Measurements from ENCODE around the gene HBG2.

The HBG2 gene

GRCh38 chr11:5239046-5239445 lies 15.5 kb downstream of the HBG2 start:
- Histone ChIP-seq H3K36me3 (replicated peaks; ENCODE audit: insufficient read depth, low read length) (no peaks in the 10 kb centered on the region), H3K79me2 (ENCODE audit: low read length) (no peaks in the 10 kb centered on the region), H3K9me3 (replicated peaks; ENCODE audit: insufficient read depth, low read length) (no peaks in the 10 kb centered on the region), H3F3A (ENCODE audit: insufficient read depth, low read length) (peaks cover 7% of the 10 kb centered on the region), H3K9ac (ENCODE audit: low read length) (no peak overlapping the region), H3K9me2 (replicated peaks; ENCODE audit: insufficient read depth, low read length) (no peaks in the 10 kb centered on the region), H3K4me2 (ENCODE audit: low read depth, low read length) (no peak overlapping the region), H3K27me3 (replicated peaks; ENCODE audit: insufficient read depth, low read length) (no peaks in the 10 kb centered on the region), H3K4me1 (ENCODE audit: low read length) (peaks cover 34% of the 10 kb centered on the region), H3K4me3 (ENCODE audit: low read length) (no peak overlapping the region), H2AFZ (ENCODE audit: low read length) (no peak overlapping the region), H3K27ac (ENCODE audit: low read length) (no peak overlapping the region), H4K20me1 (ENCODE audit: insufficient read depth, low read length) (no peaks in the 10 kb centered on the region)
- DNase-seq = no peak
- TF ChIP-seq EZH2 (optimal IDR thresholded peaks at IDR 0.05; ENCODE audit: low read depth, low read length) (no peak), EZH2phosphoT487 (IDR thresholded peaks at IDR 0.05; ENCODE audit: low read length) (no peak), CTCF (IDR thresholded peaks at IDR 0.05; ENCODE audit: low read length) (no peak)

- Histone ChIP-seq H3K9me2 (replicated peaks; ENCODE audit: insufficient read depth, low read length) (no peaks in the 10 kb centered on the region), H3K79me2 (ENCODE audit: low read length) (peaks cover 1% of the 10 kb centered on the region), H3K36me3 (replicated peaks; ENCODE audit: insufficient read depth, low read length) (no peaks in the 10 kb centered on the region), H3K4me2 (ENCODE audit: low read depth, low read length) (no peak overlapping the region), H3K27me3 (replicated peaks; ENCODE audit: insufficient read depth, low read length) (no peaks in the 10 kb centered on the region), H3K27ac (ENCODE audit: low read length) (no peak overlapping the region), H3F3A (ENCODE audit: insufficient read depth, low read length) (peaks cover 12% of the 10 kb centered on the region), H3K9ac (ENCODE audit: low read length) (no peak overlapping the region), H3K4me1 (ENCODE audit: low read length) (peaks cover 38% of the 10 kb centered on the region), H3K9me3 (replicated peaks; ENCODE audit: insufficient read depth, low read length) (no peaks in the 10 kb centered on the region), H2AFZ (ENCODE audit: low read length) (no peak overlapping the region), H4K20me1 (ENCODE audit: insufficient read depth, low read length) (no peaks in the 10 kb centered on the region), H3K4me3 (ENCODE audit: low read length) (no peak overlapping the region)
- DNase-seq = no peak
- TF ChIP-seq CTCF (IDR thresholded peaks at IDR 0.05; ENCODE audit: low read length) (no peak), EZH2phosphoT487 (IDR thresholded peaks at IDR 0.05; ENCODE audit: low read length) (no peak), EZH2 (optimal IDR thresholded peaks at IDR 0.05; ENCODE audit: low read depth, low read length) (no peak)
Measured at GRCh38 chr11:5238486-5238885, 16.1 kb downstream of the HBG2 start.

GRCh38 chr11:5237420-5237819 lies 17.2 kb downstream of the HBG2 start:
- TF ChIP-seq CTCF (IDR thresholded peaks at IDR 0.05; ENCODE audit: low read length) (no peak), EZH2 (optimal IDR thresholded peaks at IDR 0.05; ENCODE audit: low read depth, low read length) (no peak), EZH2phosphoT487 (IDR thresholded peaks at IDR 0.05; ENCODE audit: low read length) (no peak)
- H3K27me3 ChIP-seq (replicated peaks; ENCODE audit: insufficient read depth, low read length) = no peaks in the 10 kb centered on the region
- DNase-seq = no peak
- H3K4me1 ChIP-seq (ENCODE audit: low read length) = peaks cover 39% of the 10 kb centered on the region
- H3K36me3 ChIP-seq (replicated peaks; ENCODE audit: insufficient read depth, low read length) = no peaks in the 10 kb centered on the region
- H4K20me1 ChIP-seq (ENCODE audit: insufficient read depth, low read length) = no peaks in the 10 kb centered on the region
- H3K4me2 ChIP-seq (ENCODE audit: low read depth, low read length) = no peak overlapping the region
- no peak overlapping the region for H3K4me3 ChIP-seq (ENCODE audit: low read length)
- H3K9ac ChIP-seq (ENCODE audit: low read length) = no peak overlapping the region
- H3K9me3 ChIP-seq (replicated peaks; ENCODE audit: insufficient read depth, low read length) = no peaks in the 10 kb centered on the region
- peaks cover 14% of the 10 kb centered on the region for H3F3A ChIP-seq (ENCODE audit: insufficient read depth, low read length)
- H2AFZ ChIP-seq (ENCODE audit: low read length) = no peak overlapping the region
- H3K79me2 ChIP-seq (ENCODE audit: low read length) = peaks cover 7% of the 10 kb centered on the region
- no peaks in the 10 kb centered on the region for H3K9me2 ChIP-seq (replicated peaks; ENCODE audit: insufficient read depth, low read length)
- no peak overlapping the region for H3K27ac ChIP-seq (ENCODE audit: low read length)
